Mammary epithelial cell (primary cell): ENCODE data around the gene HSFY2.
"Not testable (repeated sequence)": the region's sequence is repeated elsewhere in the genome, so short reads cannot be mapped to it uniquely, and the experiment has no call there.

Source experiments
- CTCF ChIP-seq, 2 donors: IDR thresholded peaks in 1 of 2; conservative IDR thresholded peaks in 1 of 2; 2 replicates each; pipeline ENCODE4 v1.5.1; 2011 to 2012; ENCODE audit warnings: inconsistent platforms in 2 of 2, low read length in 2 of 2, mild to moderate bottlenecking in 2 of 2, control low read depth in 1 of 2, low read depth in 1 of 2; ENCODE audit not compliant: insufficient read depth in 1 of 2; ENCODE audit errors: extremely low read depth in 1 of 2
- EZH2 ChIP-seq: IDR thresholded peaks from 2 replicates; pipeline ENCODE4 v1.6.1; 2012; ENCODE audit warnings: low read length, inconsistent platforms, borderline replicate concordance

- not testable (repeated sequence) for TF ChIP-seq CTCF (conservative IDR thresholded peaks at IDR 0.05 in 1 of 2, IDR thresholded peaks at IDR 0.05 in 1 of 2; ENCODE audit: extremely low read depth in 1 of 2, insufficient read depth in 1 of 2, low read depth in 1 of 2, low read length in 2 of 2); EZH2
Measured at GRCh38 chrY:18773635-18774034, at the start of gene HSFY2.
